ENCODE measurements around the gene VEGFC. TPM values are rescaled to one million over a fixed set of nuclear protein-coding genes. Genes with fewer than 3 reads are reported as not detected.

The VEGFC gene
- total and polyA plus RNA-seq, 9 donors, result 5.1 to 7.9 (median 6.4) TPM

DNA sequence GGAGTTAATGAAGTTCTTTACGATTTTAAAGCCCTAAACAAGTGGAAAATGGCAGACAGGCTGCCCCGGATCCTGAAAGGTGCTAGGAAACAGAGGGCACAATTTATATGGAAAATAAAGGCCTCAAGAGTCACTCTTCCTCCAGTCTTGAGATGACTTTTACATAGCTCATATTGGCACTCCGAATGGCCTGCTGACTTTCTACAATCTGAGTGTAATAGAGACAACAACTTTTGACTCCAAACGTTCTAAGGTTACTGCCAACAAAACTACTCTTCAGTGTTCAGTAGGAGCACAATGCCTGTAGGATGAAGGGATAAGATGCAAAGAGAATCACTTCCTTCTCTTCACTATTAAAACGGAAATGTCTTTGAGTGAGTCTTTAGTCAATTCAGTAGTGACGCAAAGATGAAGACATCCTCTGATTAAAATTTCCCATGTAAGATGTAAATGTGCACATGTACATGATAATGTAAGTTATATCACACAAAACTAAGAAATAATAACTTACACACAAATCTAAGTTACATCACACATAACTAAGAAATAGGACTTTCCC is 40.5 kb downstream of the VEGFC start:
- Histone ChIP-seq H3K27ac (ENCODE audit: low read length) (peak overlapping the region; percentile 20), H3K36me3 (ENCODE audit: control insufficient read depth, insufficient read depth, low read length) (no peaks in the 10 kb centered on the region), H3K9me3 (replicated peaks; ENCODE audit: control insufficient read depth, low read depth, low read length) (no peaks in the 10 kb centered on the region), H3K4me3 (ENCODE audit: low read length) (no peak overlapping the region), H3K27me3 (ENCODE audit: control insufficient read depth, insufficient read depth, low read length) (no peaks in the 10 kb centered on the region), H3K4me1 (ENCODE audit: control insufficient read depth, insufficient read depth, low read length) (peaks cover 3% of the 10 kb centered on the region)
- WGBS (ENCODE audit: insufficient coverage), result 60% methylated on average over 1 of the region's 6 CpGs
- DNase-seq, result no peak

DNA sequence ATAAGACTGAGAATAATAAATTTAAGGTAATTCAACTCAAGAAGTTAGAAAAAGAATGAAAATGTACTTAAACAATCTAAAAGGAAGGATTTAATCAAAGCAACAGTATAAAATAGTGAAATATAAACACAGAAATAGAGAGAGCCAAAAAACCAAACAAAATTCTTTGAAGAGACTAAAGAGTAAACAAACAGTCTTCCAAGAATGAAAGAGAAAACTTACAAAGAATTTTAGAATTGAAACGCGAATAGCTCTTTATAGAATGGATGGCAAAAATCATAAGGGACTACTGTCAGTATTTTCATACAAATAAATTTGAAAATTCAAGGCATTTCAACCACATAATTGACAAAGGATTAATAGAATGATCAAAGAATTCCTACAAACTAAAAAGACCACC is 41.7 kb downstream of the VEGFC start:
- WGBS (ENCODE audit: insufficient coverage), result no CpG with 5 or more reads among the region's 2 CpGs
- DNase-seq, result no peak
- peaks cover 3% of the 10 kb centered on the region for H3K4me1 ChIP-seq (ENCODE audit: control insufficient read depth, insufficient read depth, low read length)
- no peak overlapping the region for H3K27ac ChIP-seq (ENCODE audit: low read length)
- no peaks in the 10 kb centered on the region for H3K36me3 ChIP-seq (ENCODE audit: control insufficient read depth, insufficient read depth, low read length)
- no peaks in the 10 kb centered on the region for H3K9me3 ChIP-seq (replicated peaks; ENCODE audit: control insufficient read depth, low read depth, low read length)
- no peak overlapping the region for H3K4me3 ChIP-seq (ENCODE audit: low read length)
- no peaks in the 10 kb centered on the region for H3K27me3 ChIP-seq (ENCODE audit: control insufficient read depth, insufficient read depth, low read length)

DNA sequence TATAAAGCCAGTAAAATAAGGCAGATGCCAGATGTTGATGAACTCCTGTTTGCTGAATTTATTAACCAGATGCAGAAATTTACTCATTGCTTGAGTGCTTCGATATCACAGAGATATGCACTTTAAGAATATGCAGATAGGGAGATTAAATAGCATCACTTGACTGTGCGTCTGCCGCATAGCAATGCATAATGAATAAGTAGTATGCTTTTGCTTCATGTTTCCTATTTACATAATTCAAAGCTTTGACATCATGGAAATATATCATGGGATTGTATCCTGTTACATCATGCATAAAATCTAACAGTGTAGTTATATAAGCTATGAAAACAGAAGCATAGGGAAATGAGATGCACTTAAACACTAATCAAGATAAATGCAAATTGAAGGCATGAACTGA is 45.9 kb downstream of the VEGFC start:
- Histone ChIP-seq H3K36me3 (ENCODE audit: control insufficient read depth, insufficient read depth, low read length) (no peaks in the 10 kb centered on the region), H3K4me1 (ENCODE audit: control insufficient read depth, insufficient read depth, low read length) (no peaks in the 10 kb centered on the region), H3K27me3 (ENCODE audit: control insufficient read depth, insufficient read depth, low read length) (no peaks in the 10 kb centered on the region), H3K27ac (ENCODE audit: low read length) (no peak overlapping the region), H3K4me3 (ENCODE audit: low read length) (no peak overlapping the region), H3K9me3 (replicated peaks; ENCODE audit: control insufficient read depth, low read depth, low read length) (no peaks in the 10 kb centered on the region)
- no peak for DNase-seq
- 80% methylated on average over 1 of the region's 3 CpGs for WGBS (ENCODE audit: insufficient coverage)

DNA sequence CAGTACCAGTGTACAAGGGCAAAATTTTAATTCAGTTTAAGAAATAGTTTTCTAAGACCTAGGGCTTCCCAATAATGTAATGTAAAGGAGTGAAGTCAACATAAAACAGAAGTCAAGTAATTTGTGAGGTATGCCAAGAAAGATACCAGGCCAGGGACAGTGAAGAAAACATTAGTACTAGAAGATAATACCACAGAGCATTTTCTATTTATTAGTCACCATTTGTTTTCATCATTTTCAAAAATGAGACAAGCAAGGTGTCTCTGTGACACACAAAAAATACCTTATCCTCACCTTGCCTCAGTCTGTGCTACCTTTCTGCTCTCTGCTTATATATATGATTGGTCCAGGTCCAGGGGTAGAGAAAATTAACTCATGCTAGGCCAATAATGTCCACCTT is 46.8 kb downstream of the VEGFC start:
- H3K27me3 ChIP-seq (ENCODE audit: control insufficient read depth, insufficient read depth, low read length), result no peaks in the 10 kb centered on the region
- no peaks in the 10 kb centered on the region for H3K4me1 ChIP-seq (ENCODE audit: control insufficient read depth, insufficient read depth, low read length)
- DNase-seq, result no peak
- H3K27ac ChIP-seq (ENCODE audit: low read length), result no peak overlapping the region
- H3K4me3 ChIP-seq (ENCODE audit: low read length), result no peak overlapping the region
- no peaks in the 10 kb centered on the region for H3K36me3 ChIP-seq (ENCODE audit: control insufficient read depth, insufficient read depth, low read length)
- no peaks in the 10 kb centered on the region for H3K9me3 ChIP-seq (replicated peaks; ENCODE audit: control insufficient read depth, low read depth, low read length)

DNA sequence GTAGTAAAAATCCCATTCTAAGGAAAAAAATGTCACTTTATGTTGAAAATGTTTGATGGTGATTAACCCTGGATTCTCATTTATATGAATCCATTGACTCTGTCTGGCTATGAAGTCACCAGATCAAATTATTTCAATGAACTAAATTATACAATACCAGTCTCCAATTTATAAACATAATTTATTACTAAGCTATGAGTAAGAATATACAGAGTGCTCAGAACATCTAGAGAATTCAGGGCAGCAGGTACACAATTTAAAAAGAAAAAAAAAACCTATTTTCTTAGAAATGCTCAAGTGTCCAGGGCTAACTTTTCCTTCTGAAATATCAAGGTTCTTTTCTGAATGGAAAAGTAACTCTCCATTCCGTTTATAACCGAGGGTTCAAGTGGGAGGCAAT is 48.6 kb downstream of the VEGFC start:
- no CpG with 5 or more reads among the region's 2 CpGs for WGBS (ENCODE audit: insufficient coverage)

DNA sequence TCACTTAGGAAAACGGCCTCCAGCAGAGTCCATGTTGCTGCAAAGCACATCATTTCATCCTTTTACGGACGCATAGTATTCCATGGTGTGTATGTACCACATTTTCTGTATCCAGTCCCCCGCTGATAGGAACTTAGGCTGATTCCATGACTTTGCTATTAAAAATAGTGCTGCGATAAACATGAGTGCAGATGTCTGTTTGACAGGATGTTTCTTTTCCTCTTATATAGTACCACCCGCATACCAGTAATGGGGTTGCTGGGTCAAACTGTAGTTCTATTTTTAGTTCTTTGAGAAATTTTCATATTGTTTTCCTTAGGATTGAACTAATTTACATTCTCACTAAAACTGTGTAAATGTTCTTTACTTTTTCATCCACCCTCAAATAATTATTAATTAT is 50.5 kb downstream of the VEGFC start:
- WGBS (ENCODE audit: insufficient coverage), result 90% methylated on average over 2 of the region's 6 CpGs
- H3K27me3 ChIP-seq (ENCODE audit: control insufficient read depth, insufficient read depth, low read length), result no peaks in the 10 kb centered on the region
- H3K27ac ChIP-seq (ENCODE audit: low read length), result no peak overlapping the region
- H3K9me3 ChIP-seq (replicated peaks; ENCODE audit: control insufficient read depth, low read depth, low read length), result no peaks in the 10 kb centered on the region
- no peak for DNase-seq
- H3K4me1 ChIP-seq (ENCODE audit: control insufficient read depth, insufficient read depth, low read length), result no peaks in the 10 kb centered on the region
- H3K36me3 ChIP-seq (ENCODE audit: control insufficient read depth, insufficient read depth, low read length), result no peaks in the 10 kb centered on the region
- no peak overlapping the region for H3K4me3 ChIP-seq (ENCODE audit: low read length)

More for the DNA sequence above, 48.6 kb downstream of the VEGFC start:
- H3K27ac ChIP-seq (ENCODE audit: low read length), result no peak overlapping the region
- no peak for DNase-seq
- H3K4me3 ChIP-seq (ENCODE audit: low read length), result no peak overlapping the region
- no peaks in the 10 kb centered on the region for H3K27me3 ChIP-seq (ENCODE audit: control insufficient read depth, insufficient read depth, low read length)
- no peaks in the 10 kb centered on the region for H3K9me3 ChIP-seq (replicated peaks; ENCODE audit: control insufficient read depth, low read depth, low read length)
- H3K4me1 ChIP-seq (ENCODE audit: control insufficient read depth, insufficient read depth, low read length), result no peaks in the 10 kb centered on the region
- H3K36me3 ChIP-seq (ENCODE audit: control insufficient read depth, insufficient read depth, low read length), result no peaks in the 10 kb centered on the region

DNA sequence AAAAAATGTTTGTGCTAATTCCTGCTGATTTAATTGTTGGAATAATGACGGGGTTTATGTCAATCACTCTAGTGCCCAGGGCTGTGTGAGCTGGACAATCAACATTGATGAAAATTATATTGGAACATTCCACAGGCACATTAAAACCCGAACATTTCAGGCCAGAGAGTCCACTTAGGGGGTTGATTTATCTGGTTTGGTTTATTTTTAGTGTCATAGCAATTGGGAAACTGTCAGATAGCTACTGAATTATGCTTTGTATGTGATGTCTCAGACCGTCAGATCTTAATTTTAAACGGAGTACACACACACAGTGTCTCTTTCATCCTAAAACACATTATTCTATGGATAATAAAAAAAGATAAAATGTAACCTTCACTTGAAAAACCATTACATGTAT is 51.5 kb downstream of the VEGFC start:
- H3K36me3 ChIP-seq (ENCODE audit: control insufficient read depth, insufficient read depth, low read length), result no peaks in the 10 kb centered on the region
- DNase-seq, result no peak
- H3K9me3 ChIP-seq (replicated peaks; ENCODE audit: control insufficient read depth, low read depth, low read length), result no peaks in the 10 kb centered on the region
- no peak overlapping the region for H3K4me3 ChIP-seq (ENCODE audit: low read length)
- no peaks in the 10 kb centered on the region for H3K4me1 ChIP-seq (ENCODE audit: control insufficient read depth, insufficient read depth, low read length)
- no peak overlapping the region for H3K27ac ChIP-seq (ENCODE audit: low read length)
- H3K27me3 ChIP-seq (ENCODE audit: control insufficient read depth, insufficient read depth, low read length), result no peaks in the 10 kb centered on the region
- WGBS (ENCODE audit: insufficient coverage), result no CpG with 5 or more reads among the region's 4 CpGs

DNA sequence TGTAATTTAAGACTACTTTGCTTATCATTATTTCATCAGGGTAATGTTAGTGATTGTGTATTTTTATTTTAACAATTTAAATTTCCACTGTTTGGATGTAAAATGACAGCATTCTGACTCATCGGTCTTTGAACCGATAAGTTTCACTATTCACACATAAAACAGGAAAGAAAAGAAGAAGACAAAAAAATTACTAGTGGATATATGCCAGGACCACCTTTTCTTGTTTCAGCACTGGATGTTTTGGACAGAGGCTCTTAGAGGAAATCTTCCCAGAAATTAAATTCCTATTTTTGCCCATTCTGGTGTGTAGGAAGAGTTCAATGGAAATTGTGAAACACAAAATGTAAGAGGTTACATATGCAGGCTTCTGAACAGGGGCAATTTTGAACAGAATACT is 57.4 kb downstream of the VEGFC start:
- Histone ChIP-seq H3K27ac (ENCODE audit: low read length) (no peak overlapping the region), H3K4me3 (ENCODE audit: low read length) (no peak overlapping the region), H3K4me1 (ENCODE audit: control insufficient read depth, insufficient read depth, low read length) (no peaks in the 10 kb centered on the region), H3K36me3 (ENCODE audit: control insufficient read depth, insufficient read depth, low read length) (no peaks in the 10 kb centered on the region), H3K9me3 (replicated peaks; ENCODE audit: control insufficient read depth, low read depth, low read length) (no peaks in the 10 kb centered on the region), H3K27me3 (ENCODE audit: control insufficient read depth, insufficient read depth, low read length) (no peaks in the 10 kb centered on the region)
- WGBS (ENCODE audit: insufficient coverage), result no CpG with 5 or more reads among the region's 2 CpGs
- peak; percentile 12 for DNase-seq

DNA sequence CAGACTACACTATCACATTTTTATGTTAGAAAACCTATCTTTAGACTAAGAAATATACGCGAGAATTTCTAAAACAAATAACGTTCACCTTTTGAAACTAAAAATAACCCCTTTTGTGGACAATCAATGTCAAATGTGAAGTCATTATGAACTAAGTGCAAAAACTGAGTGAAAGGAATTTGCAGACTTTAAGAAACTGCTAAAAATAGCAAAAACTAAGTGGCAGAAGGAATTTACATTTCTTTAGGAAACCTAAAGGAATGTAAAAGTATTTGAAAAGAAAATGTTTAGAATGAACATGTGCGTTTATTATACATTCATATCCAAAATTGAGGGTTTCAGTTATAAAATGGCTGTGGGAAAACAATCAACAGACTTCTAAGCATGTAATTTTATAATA is 58.3 kb downstream of the VEGFC start:
- H3K27ac ChIP-seq (ENCODE audit: low read length), result no peak overlapping the region
- WGBS (ENCODE audit: insufficient coverage), result no CpG with 5 or more reads among the region's 4 CpGs
- no peak overlapping the region for H3K4me3 ChIP-seq (ENCODE audit: low read length)
- DNase-seq, result no peak
- no peaks in the 10 kb centered on the region for H3K36me3 ChIP-seq (ENCODE audit: control insufficient read depth, insufficient read depth, low read length)
- H3K9me3 ChIP-seq (replicated peaks; ENCODE audit: control insufficient read depth, low read depth, low read length), result no peaks in the 10 kb centered on the region
- no peaks in the 10 kb centered on the region for H3K4me1 ChIP-seq (ENCODE audit: control insufficient read depth, insufficient read depth, low read length)
- no peaks in the 10 kb centered on the region for H3K27me3 ChIP-seq (ENCODE audit: control insufficient read depth, insufficient read depth, low read length)

DNA sequence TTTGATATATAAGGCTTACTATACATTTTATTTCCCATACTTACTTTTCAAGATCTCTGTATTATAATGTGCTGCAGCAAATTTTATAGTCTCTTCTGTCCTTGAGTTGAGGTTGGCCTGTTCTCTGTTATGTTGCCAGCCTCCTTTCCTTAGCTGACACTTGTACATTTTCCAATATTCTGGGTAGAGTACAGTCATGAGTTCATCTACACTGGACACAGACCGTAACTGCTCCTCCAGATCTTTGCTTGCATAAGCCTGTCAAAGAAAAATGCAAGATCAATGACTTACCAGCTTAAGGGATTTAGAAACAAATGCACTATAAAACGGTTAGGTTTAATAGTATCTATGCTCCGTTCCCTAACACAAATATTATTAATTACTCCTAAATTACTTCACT is 63.2 kb downstream of the VEGFC start:
- no peaks in the 10 kb centered on the region for H3K36me3 ChIP-seq (ENCODE audit: control insufficient read depth, insufficient read depth, low read length)
- WGBS (ENCODE audit: insufficient coverage), result no CpG with 5 or more reads among the region's 3 CpGs
- no peaks in the 10 kb centered on the region for H3K27me3 ChIP-seq (ENCODE audit: control insufficient read depth, insufficient read depth, low read length)
- H3K4me3 ChIP-seq (ENCODE audit: low read length), result no peak overlapping the region
- H3K27ac ChIP-seq (ENCODE audit: low read length), result no peak overlapping the region
- H3K4me1 ChIP-seq (ENCODE audit: control insufficient read depth, insufficient read depth, low read length), result no peaks in the 10 kb centered on the region
- H3K9me3 ChIP-seq (replicated peaks; ENCODE audit: control insufficient read depth, low read depth, low read length), result no peaks in the 10 kb centered on the region
- DNase-seq, result no peak

DNA sequence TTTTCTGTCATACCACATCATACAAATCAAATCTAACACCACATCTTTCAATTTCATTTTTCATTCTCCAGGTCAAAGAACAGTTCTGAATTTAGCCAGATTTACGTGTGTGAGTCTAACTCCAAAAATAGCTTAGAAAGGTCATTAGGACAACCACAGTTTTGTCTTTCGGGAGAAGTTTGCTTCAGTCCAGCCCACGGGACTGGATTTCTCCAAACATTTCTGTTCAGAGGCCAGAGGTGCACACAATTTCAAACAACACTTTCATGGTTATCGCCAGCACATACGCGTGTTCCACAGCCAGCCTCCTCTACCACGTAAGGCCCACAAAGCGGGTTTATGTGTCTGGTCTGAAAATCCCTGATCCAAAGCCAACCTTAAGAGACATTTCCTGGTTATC is 65.9 kb downstream of the VEGFC start:
- H3K27ac ChIP-seq (ENCODE audit: low read length), result no peak overlapping the region
- WGBS (ENCODE audit: insufficient coverage), result 40% methylated on average over 7 of the region's 8 CpGs
- no peak overlapping the region for H3K4me3 ChIP-seq (ENCODE audit: low read length)
- no peaks in the 10 kb centered on the region for H3K4me1 ChIP-seq (ENCODE audit: control insufficient read depth, insufficient read depth, low read length)
- H3K27me3 ChIP-seq (ENCODE audit: control insufficient read depth, insufficient read depth, low read length), result no peaks in the 10 kb centered on the region
- no peaks in the 10 kb centered on the region for H3K9me3 ChIP-seq (replicated peaks; ENCODE audit: control insufficient read depth, low read depth, low read length)
- DNase-seq, result peak; percentile 4
- H3K36me3 ChIP-seq (ENCODE audit: control insufficient read depth, insufficient read depth, low read length), result no peaks in the 10 kb centered on the region

Data from muscle of leg (tissue), 11 donors.